ENCODE measurements around the gene ABHD17A.

GRCh38 chr19:1863328-1863637 lies 22.0 kb downstream of the ABHD17A start, which contains the start of gene KLF16:
- TF ChIP-seq, protein P1, sequence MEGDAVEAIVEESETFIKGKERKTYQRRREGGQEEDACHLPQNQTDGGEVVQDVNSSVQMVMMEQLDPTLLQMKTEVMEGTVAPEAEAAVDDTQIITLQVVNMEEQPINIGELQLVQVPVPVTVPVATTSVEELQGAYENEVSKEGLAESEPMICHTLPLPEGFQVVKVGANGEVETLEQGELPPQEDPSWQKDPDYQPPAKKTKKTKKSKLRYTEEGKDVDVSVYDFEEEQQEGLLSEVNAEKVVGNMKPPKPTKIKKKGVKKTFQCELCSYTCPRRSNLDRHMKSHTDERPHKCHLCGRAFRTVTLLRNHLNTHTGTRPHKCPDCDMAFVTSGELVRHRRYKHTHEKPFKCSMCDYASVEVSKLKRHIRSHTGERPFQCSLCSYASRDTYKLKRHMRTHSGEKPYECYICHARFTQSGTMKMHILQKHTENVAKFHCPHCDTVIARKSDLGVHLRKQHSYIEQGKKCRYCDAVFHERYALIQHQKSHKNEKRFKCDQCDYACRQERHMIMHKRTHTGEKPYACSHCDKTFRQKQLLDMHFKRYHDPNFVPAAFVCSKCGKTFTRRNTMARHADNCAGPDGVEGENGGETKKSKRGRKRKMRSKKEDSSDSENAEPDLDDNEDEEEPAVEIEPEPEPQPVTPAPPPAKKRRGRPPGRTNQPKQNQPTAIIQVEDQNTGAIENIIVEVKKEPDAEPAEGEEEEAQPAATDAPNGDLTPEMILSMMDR (conservative IDR thresholded peaks at IDR 0.05 in 1 of 2, IDR thresholded peaks at IDR 0.05 in 1 of 2; ENCODE audit: low read depth in 1 of 2, low read length in 2 of 2) = no peak
- no peak for TF ChIP-seq EZH2 (IDR thresholded peaks at IDR 0.05; ENCODE audit: low read length, missing control alignments)
